Neuron (in vitro differentiated cells): ENCODE measurements around the gene GSTT2B.
"Not testable (repeated sequence)": the region's sequence is repeated elsewhere in the genome, so short reads cannot be mapped to it uniquely, and the experiment has no call there.

Source experiments
- H2AFZ ChIP-seq: one replicate; pipeline ENCODE4 v1.6.1; 2013; ENCODE audit warnings: low read depth, mild to moderate bottlenecking, inconsistent platforms, low read length, moderate library complexity
- H3K27me3 ChIP-seq: one replicate; pipeline ENCODE4 v1.6.1; 2013; ENCODE audit warnings: low read length; ENCODE audit not compliant: insufficient read depth
- H3K36me3 ChIP-seq: one replicate; pipeline ENCODE4 v1.6.1; 2013; ENCODE audit warnings: low read length; ENCODE audit not compliant: insufficient read depth
- H3K4me1 ChIP-seq: one replicate; pipeline ENCODE4 v1.6.1; 2013; ENCODE audit warnings: low read length; ENCODE audit not compliant: insufficient read depth
- H3K4me3 ChIP-seq: 2 replicates; pipeline ENCODE4 v1.5.1; 2013; ENCODE audit warnings: mild to moderate bottlenecking, low read length, moderate library complexity
- H3K9me3 ChIP-seq: one replicate; pipeline ENCODE4 v1.6.1; 2013; ENCODE audit warnings: low read length

GSTT2B gene

DNA sequence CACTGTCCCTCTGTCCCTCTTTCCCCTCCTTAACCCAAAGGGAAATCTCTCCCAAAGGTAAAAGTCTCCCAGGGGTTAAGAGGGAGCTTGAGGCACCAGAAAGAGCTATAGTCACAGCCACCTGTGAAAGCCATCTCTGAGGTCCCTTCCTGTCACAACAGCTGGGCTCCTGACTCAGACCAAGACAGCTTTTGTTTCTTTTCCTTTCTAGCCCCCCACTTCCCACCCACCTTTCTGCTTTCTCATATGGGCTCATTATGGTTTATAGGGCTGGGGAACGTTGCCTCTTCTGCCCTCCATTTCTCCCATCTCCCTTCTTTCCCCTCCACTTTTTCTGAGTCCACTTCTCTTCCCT, 47.7 kb downstream of the GSTT2B start:
- H2AFZ ChIP-seq: no peak overlapping the region
- H3K36me3 ChIP-seq: peaks cover 1% of the 10 kb centered on the region
- H3K9me3 ChIP-seq: no peaks in the 10 kb centered on the region
- peaks cover 9% of the 10 kb centered on the region for H3K4me1 ChIP-seq
- no peaks in the 10 kb centered on the region for H3K27me3 ChIP-seq
- H3K4me3 ChIP-seq: peak overlapping the region; percentile 67

DNA sequence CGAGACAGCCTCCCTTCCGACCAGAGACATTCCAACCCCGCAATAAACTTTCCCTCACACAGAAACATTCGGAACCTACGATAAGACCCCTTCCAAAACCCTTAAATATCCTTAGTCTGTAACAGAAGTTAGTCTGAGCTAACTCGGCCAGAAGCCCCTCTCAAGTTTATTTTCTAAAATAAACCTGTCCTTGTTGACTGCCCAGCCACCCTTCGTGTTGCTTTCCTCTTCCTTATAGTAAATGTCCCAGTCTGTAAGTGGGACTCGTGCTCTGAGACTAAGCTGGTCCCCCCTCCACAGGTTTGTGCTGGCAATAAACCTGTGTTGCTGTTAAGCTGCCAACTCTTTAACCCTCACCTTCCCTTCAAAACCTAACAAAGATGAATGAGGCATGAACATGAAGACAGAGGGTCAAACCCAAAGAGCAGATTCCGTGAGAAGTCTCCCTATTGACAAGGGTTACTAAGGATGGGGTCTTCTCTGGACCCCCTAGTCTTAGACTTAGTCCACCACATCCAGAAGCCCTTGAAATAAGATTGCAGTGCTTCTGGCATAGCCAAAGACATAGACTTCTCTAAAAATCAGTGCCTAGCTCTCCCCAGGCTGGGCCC, 48.6 kb downstream of the GSTT2B start:
- Histone ChIP-seq H3K36me3 (no peaks in the 10 kb centered on the region), H3K4me1 (peaks cover 9% of the 10 kb centered on the region), H3K9me3 (no peaks in the 10 kb centered on the region), H2AFZ (no peak overlapping the region), H3K4me3 (no peak overlapping the region), H3K27me3 (no peaks in the 10 kb centered on the region)

DNA sequence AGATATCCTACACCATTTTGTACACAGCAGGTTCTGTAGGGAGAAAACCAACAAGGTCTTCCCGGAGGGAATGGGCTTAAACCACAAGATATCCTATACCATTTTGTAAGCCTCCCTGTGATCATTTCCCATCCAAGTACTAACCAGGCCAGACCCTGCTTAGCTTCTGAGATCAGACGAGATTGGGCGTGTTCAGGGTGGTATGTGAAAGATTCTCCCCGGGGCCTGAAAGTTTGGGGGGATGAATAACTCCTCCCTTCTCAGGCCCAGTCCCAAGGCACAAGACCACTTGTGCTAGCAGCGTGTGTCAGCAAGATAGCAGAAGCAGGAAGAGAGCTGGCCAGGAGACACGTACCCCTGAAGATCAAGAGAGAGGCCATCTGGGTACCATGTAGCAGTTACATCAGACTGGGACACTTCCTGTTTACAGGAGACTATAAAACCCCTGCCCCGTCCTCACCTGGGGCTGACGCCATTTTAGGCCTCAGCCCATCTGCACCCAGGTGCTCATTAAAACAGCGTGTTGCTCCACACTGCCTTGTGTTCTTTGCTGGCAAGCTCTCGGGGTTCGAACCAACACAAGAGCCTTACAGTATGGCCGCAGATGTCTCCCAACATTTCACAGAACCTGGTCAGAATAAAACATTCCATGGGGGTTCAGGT, 49.5 kb downstream of the GSTT2B start:
- Histone ChIP-seq H3K4me3 (no peak overlapping the region), H3K27me3 (no peaks in the 10 kb centered on the region)

DNA sequence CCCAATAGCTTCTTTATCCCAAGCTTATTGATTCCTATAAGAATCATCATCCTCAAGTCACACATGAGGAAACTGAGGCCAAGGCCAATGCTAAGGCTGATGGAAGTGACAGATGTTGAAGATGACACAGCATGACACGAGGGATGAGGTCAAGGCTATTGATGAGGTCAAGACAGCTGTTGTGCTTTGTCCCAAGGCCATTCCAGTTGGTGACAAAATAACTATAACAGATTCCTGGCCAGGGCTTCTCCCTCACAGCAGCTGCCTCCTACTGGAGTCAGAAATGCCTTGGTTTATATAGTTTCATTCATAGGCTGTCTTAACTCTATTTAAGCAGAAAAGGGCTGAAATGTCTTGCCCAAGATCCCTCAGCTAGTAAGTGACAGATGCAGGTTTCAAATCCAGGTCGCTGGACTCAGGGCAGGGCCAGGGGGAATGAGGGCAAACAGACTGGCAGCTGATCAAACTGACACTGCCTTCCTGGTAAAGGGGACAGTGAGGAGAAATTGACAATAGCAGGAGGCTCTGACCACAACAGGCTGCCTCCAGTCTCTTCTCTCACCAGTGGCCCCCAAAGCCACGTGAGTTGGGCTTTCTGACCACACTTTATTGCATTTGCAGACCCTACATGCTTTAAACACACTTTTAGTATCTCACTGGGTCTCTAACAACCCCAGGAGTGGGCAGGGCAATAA, 50.4 kb downstream of the GSTT2B start:
- Histone ChIP-seq H3K4me1 (peaks cover 9% of the 10 kb centered on the region), H2AFZ (no peak overlapping the region), H3K9me3 (no peaks in the 10 kb centered on the region), H3K36me3 (no peaks in the 10 kb centered on the region), H3K27me3 (no peaks in the 10 kb centered on the region), H3K4me3 (no peak overlapping the region)

More for the DNA sequence above, 49.5 kb downstream of the GSTT2B start:
- H3K36me3 ChIP-seq: no peaks in the 10 kb centered on the region
- H2AFZ ChIP-seq: no peak overlapping the region
- H3K4me1 ChIP-seq: peaks cover 9% of the 10 kb centered on the region
- no peaks in the 10 kb centered on the region for H3K9me3 ChIP-seq

DNA sequence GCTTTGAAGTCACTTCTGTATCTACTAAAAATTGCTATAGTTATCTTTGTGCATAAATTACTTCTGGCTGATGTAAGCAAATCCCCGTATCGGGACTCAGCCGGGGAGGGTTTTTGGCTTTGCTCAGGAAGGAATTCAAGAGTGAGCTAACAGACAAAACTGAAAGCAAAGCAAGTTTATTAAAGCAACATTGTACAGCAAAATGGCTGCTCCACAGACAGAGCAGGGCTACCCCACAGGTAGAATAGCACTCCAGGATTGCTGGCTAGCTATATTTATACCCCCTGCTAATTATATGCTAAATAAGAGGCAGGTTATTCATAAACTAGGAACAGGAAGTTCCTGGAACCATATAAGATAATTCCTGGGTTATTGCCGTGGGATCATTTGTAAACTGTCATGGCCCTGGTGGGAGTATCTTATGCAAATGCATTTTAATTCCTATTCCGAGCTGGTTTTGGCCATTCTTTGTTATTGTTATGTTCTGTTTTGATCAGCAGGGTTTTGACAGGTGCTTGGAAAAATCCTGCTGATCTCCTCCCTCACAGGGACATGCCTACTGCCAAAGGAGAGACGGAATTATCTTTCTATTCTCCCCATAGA, 51.6 kb downstream of the GSTT2B start:
- Histone ChIP-seq H3K4me3 (no peak overlapping the region), H3K4me1 (peaks cover 9% of the 10 kb centered on the region), H3K9me3 (no peaks in the 10 kb centered on the region), H3K36me3 (no peaks in the 10 kb centered on the region), H2AFZ (no peak overlapping the region), H3K27me3 (no peaks in the 10 kb centered on the region)

DNA sequence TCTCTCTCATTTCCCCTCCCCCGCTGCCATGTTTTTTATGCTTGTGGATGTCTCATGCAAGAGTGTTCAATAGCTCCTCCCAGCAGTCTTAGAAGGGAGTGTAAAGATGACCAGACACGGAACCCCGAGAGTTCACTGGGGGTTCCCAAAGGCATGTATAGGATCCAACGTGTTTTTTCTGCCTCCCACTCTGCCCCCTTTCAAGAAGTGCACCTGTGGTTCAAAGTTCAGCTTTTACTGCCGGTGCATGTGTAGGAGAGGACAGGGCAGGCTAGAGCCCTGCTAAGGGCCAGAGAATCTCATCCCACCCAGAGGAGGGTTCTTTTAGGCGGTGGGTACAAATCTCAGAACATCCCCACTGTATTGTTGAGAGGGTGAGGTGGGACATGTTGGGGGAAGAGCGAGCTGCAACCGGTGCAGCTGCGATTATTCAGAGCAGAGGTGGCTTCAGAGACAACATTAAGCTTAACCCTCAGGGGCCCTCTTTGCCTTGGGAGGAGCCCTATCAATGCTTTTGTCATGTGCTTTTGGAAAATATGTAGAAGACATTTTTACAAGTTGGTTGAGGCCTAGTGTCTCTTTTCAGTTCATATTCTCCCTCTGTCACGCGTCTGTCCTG, 52.3 kb downstream of the GSTT2B start:
- Histone ChIP-seq H3K4me1 (peaks cover 9% of the 10 kb centered on the region), H3K27me3 (no peaks in the 10 kb centered on the region), H3K9me3 (no peaks in the 10 kb centered on the region), H3K4me3 (no peak overlapping the region), H3K36me3 (no peaks in the 10 kb centered on the region), H2AFZ (no peak overlapping the region)

DNA sequence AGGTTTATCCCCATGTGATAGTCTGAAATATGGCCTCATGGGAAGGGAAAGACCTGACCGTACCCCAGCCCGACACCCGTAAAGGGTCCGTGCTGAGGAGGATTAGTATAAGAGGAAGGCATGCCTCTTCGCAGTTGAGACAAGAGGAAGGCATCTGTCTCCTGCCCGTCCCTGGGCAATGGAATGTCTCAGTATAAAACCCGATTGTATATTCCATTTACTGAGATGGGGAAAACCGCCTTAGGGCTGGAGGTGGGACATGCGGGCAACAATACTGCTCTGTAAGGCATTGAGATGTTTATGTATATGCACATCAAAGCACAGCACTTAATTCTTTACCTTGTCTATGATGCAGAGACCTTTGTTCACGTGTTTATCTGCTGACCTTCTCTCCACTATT, 53.6 kb downstream of the GSTT2B start:
- H3K27me3 ChIP-seq, H3K4me1 ChIP-seq, H3K9me3 ChIP-seq, H3K36me3 ChIP-seq, H2AFZ ChIP-seq, H3K4me3 ChIP-seq: not testable (repeated sequence)
